HepG2 (cell line): ENCODE results near the gene SGK1. TPM values are rescaled to one million over a fixed set of nuclear protein-coding genes. Genes with fewer than 3 reads are reported as not detected.

Experiments used
- ATAC-seq: fragments of 200-7000 bp; cut with Tn5 transposase; 3 replicates; pipeline ENCODE4 v1.9.1; 2020; ENCODE audit warnings: mild to moderate bottlenecking, moderate library complexity
- BruUV-seq: library from RNA; stranded (reverse); fragments of 400-500 nt; replicated peaks from 2 replicates; lab custom pipeline; 2021; lab: Mats Ljungman, UMichigan
- CTCF ChIA-PET: fragments of 300-600 bp; formaldehyde crosslinking; extraction: SDS; loops from one replicate; lab custom pipeline; 2021; ENCODE audit warnings: low total read pairs, inconsistent platforms, low intra/inter-chr PET ratio; lab: Yijun Ruan, JAX
- POLR2A ChIA-PET: fragments of 350-600 bp; sonication (Branson Sonifier 250); formaldehyde crosslinking; loops from one replicate; lab custom pipeline; 2020; ENCODE audit warnings: antibody characterized with exemption, inconsistent platforms; lab: Yijun Ruan, JAX
- DNase-seq: peaks from one replicate; pipeline ENCODE4 v3.0.0-alpha.2; 2015; ENCODE audit warnings: low spot score
- FAIRE-seq: peaks from 3 replicates; lab custom pipeline; 2011; peaks lifted over from hg19 to GRCh38; lab: Jason Lieb, UNC
- H2AFZ ChIP-seq: one replicate; pipeline ENCODE4 v1.6.1; 2011; ENCODE audit warnings: low read length, inconsistent platforms
- H3K27ac ChIP-seq: fragments of 300-600 bp; 3 replicates; pipeline ENCODE4 v1.8.0; 2011; ENCODE audit warnings: mixed run types, mild to moderate bottlenecking, mixed read lengths, low read length, inconsistent platforms; ENCODE audit not compliant: insufficient read depth; ENCODE audit errors: extremely low read length
- H3K27me3 ChIP-seq, 2 experiments: fragments of 200-600 bp in 1 of 2; 2 replicates in 1 of 2; 3 replicates in 1 of 2; pipeline versions ENCODE4 v1.6.0 to v1.8.0; 2011; ENCODE audit warnings: low read length in 2 of 2, mild to moderate bottlenecking in 2 of 2, moderate library complexity in 2 of 2, inconsistent platforms in 1 of 2; ENCODE audit not compliant: insufficient read depth in 2 of 2, control insufficient read depth in 1 of 2
- H3K36me3 ChIP-seq, 2 experiments: fragments of 200-600 bp in 1 of 2; replicated peaks in 1 of 2; 2 replicates in 1 of 2; 3 replicates in 1 of 2; pipeline versions ENCODE4 v1.5.1 to v1.8.0; 2011; ENCODE audit warnings: low read length in 2 of 2, inconsistent platforms in 1 of 2; ENCODE audit not compliant: insufficient read depth in 2 of 2, control insufficient read depth in 1 of 2
- H3K4me1 ChIP-seq: 2 replicates; pipeline ENCODE4 v1.5.1; 2012; ENCODE audit warnings: low read length, inconsistent platforms; ENCODE audit not compliant: insufficient read depth
- H3K4me2 ChIP-seq: 2 replicates; pipeline ENCODE4 v1.6.0; 2011; ENCODE audit warnings: low read depth, low read length, inconsistent platforms
- H3K4me3 ChIP-seq, 3 experiments: fragments of 200-600 bp in 1 of 3; sonication (generic), shearing (Covaris generic) in 1 of 3; replicated peaks in 1 of 3; 2 replicates each; pipeline ENCODE4 v1.5.1; 2011 to 2016; ENCODE audit warnings: low read length in 3 of 3, inconsistent platforms in 2 of 3, low read depth in 2 of 3, mild to moderate bottlenecking in 2 of 3, control low read depth in 1 of 3, mixed read lengths in 1 of 3; ENCODE audit not compliant: insufficient read depth in 1 of 3
- H3K79me2 ChIP-seq: one replicate; pipeline ENCODE4 v1.6.1; 2011; ENCODE audit warnings: low read length, inconsistent platforms; ENCODE audit not compliant: insufficient read depth
- H3K9ac ChIP-seq: 2 replicates; pipeline ENCODE4 v1.6.0; 2011; ENCODE audit warnings: mild to moderate bottlenecking, low read depth, low read length, inconsistent platforms; ENCODE audit not compliant: insufficient read depth
- H3K9me3 ChIP-seq: 2 replicates; pipeline ENCODE4 v1.5.1; 2012; ENCODE audit warnings: mild to moderate bottlenecking, low read length
- H4K20me1 ChIP-seq: 2 replicates; pipeline ENCODE4 v1.6.0; 2011; ENCODE audit warnings: inconsistent platforms, mild to moderate bottlenecking, low read length, moderate library complexity; ENCODE audit not compliant: insufficient read depth
- CHD4 ChIP-seq: fragments of 200-600 bp; sonication (generic); IDR thresholded peaks from 2 replicates; pipeline ENCODE4 v1.7.0; 2017; ENCODE audit warnings: mild to moderate bottlenecking, low read length, borderline replicate concordance
- HNF4A ChIP-seq: sonication (generic); formaldehyde crosslinking; IDR thresholded peaks from 2 replicates; pipeline ENCODE4 v1.4.0; 2020; ENCODE audit warnings: missing genetic modification reagents
- MLX ChIP-seq: IDR thresholded peaks from 2 replicates; pipeline ENCODE4 v1.6.1; 2016
- PHF5A ChIP-seq: IDR thresholded peaks from one replicate; pipeline ENCODE4 v1.6.1; 2018; ENCODE audit warnings: low read depth, missing genetic modification reagents; ENCODE audit not compliant: unreplicated experiment
- POLR2AphosphoS5 ChIP-seq: IDR thresholded peaks from 2 replicates; pipeline ENCODE4 v1.6.1; 2012; ENCODE audit warnings: low read depth, low read length
- SALL1 ChIP-seq: sonication (generic); formaldehyde crosslinking; IDR thresholded peaks from 2 replicates; pipeline ENCODE4 v1.8.0; 2022; ENCODE audit warnings: mild to moderate bottlenecking, missing genetic modification reagents
- ZFP36L2 ChIP-seq: sonication (generic); formaldehyde crosslinking; IDR thresholded peaks from 2 replicates; pipeline ENCODE4 v1.4.0; 2020; ENCODE audit warnings: missing genetic modification reagents
- ZKSCAN8 ChIP-seq: IDR thresholded peaks from 2 replicates; pipeline ENCODE4 v1.6.1; 2016; ENCODE audit warnings: borderline replicate concordance, missing genetic modification reagents, missing compliant biosample characterization
- ZMYM3 ChIP-seq: sonication (generic); formaldehyde crosslinking; IDR thresholded peaks from 2 replicates; pipeline ENCODE4 v1.5.1; 2020; ENCODE audit warnings: mild to moderate bottlenecking, missing genetic modification reagents
- ZNF121 ChIP-seq: sonication (generic); formaldehyde crosslinking; IDR thresholded peaks from 2 replicates; pipeline ENCODE4 v1.5.0; 2020; ENCODE audit warnings: mild to moderate bottlenecking, missing genetic modification reagents
- ZNF776 ChIP-seq: sonication (generic); formaldehyde crosslinking; IDR thresholded peaks from 2 replicates; pipeline ENCODE4 v1.4.0; 2020; ENCODE audit warnings: mild to moderate bottlenecking, missing genetic modification reagents
- WGBS: methylation state at CpG from one replicate; pipeline ENCODE4 v1.1.6; 2017; ENCODE audit warnings: low lambda C conversion rate; 5-methylcytosine and 5-hydroxymethylcytosine counted together
- in situ Hi-C: cut with HindIII; loops from 2 replicates; pipeline ENCODE4 v1.10.0; 2017; ENCODE audit warnings: low pct_unique_long_range_greater_than_20kb; ENCODE audit not compliant: extremely low pct_ligation_motif_present
- intact Hi-C: fragments of 100-400 bp; cut with micrococcal nuclease; formaldehyde crosslinking; loops from one replicate; pipeline ENCODE4 v1.10.0; 2022; ENCODE audit not compliant: unreplicated experiment
- polyA plus RNA-seq, 8 experiments: library from polyadenylated mRNA; depleted of rRNA in 3 of 8; stranded (reverse) in 7 of 8; unstranded in 1 of 8; fragments of >200 nt; fragmentation: Illumina TruSeq in 4 of 8; extraction: Trizol in 4 of 8; gene quantifications; 2 replicates each; pipeline versions ENCODE4 v1.2.1 to v1.2.3, GENCODE V29; 2011 to 2016; ENCODE audit warnings: low read depth in 4 of 8, missing spikeins in 1 of 8, mixed read lengths in 1 of 8; ENCODE audit not compliant: insufficient read depth in 1 of 8
- total RNA-seq, 5 experiments: library from RNA; depleted of rRNA; stranded (reverse); fragments of >200 nt; fragmentation: Illumina TruSeq; extraction: Trizol; gene quantifications; 2 replicates each; pipeline ENCODE4 v1.2.3, GENCODE V29; 2016; ENCODE audit warnings: low read depth in 1 of 5

The SGK1 gene
- total and polyA plus RNA-seq, 2 of the 13 experiments (the other 11 are each of a cell fraction or from before 2014, with no cell fraction given) = 56.1 to 56.2 TPM

GRCh38 chr6:134183844-134184243 is 134.1 kb downstream of the SGK1 start:
- WGBS = 35% methylated on average over 7 of the region's 7 CpGs
- peaks cover 81% of the 10 kb centered on the region for H3K4me1 ChIP-seq
- CTCF ChIA-PET = no interaction called here
- peak; percentile 68 for ATAC-seq
- in situ Hi-C loops = loop anchor here (5.0 kb wide), 1 partner anchor 63 kb away; no protein-coding TSS in a partner anchor
- H3K4me3 ChIP-seq = no peak overlapping the region
- no TSS peak for BruUV-seq
- no peak for DNase-seq
- H4K20me1 ChIP-seq = no peaks in the 10 kb centered on the region
- POLR2A ChIA-PET = interaction anchor here (2.3 kb wide), 1 partner anchor 10 kb away, joined by 5 read pairs; no protein-coding TSS in a partner anchor
- TF ChIP-seq SALL1 (peak; percentile 38; the same call in 1 of the 2 replicates), ZFP36L2 (CRISPR knock-in tag) (no peak), ZNF121 (CRISPR knock-in tag) (peak; percentile 74), HNF4A (peak; percentile 27; the same call in 1 of the 2 replicates), PHF5A (CRISPR knock-in tag) (no peak), ZKSCAN8 (CRISPR knock-in tag) (no peak), POLR2AphosphoS5 (no peak), MLX (no peak), ZNF776 (no peak), ZMYM3 (CRISPR knock-in tag) (peak; percentile 47; the same call in 1 of the 2 replicates), CHD4 (no peak)
- peak overlapping the region; percentile 44; the same call in 1 of the 2 replicates for H3K4me2 ChIP-seq
- no peaks in the 10 kb centered on the region for H3K9me3 ChIP-seq
- no peaks in the 10 kb centered on the region for H3K79me2 ChIP-seq
- H2AFZ ChIP-seq = peak overlapping the region; percentile 73
- H3K36me3 ChIP-seq = no peaks in the 10 kb centered on the region
- intact Hi-C loops = no loop called here
- no peaks in the 10 kb centered on the region for H3K27me3 ChIP-seq
- H3K27ac ChIP-seq = no peak overlapping the region
- FAIRE-seq = no peak
- no peak overlapping the region; the same call in 1 of the 2 replicates for H3K9ac ChIP-seq
